Measurements from ENCODE around the gene DNM3. TPM values are rescaled to one million over a fixed set of nuclear protein-coding genes. Genes with fewer than 3 reads are reported as not detected.

The DNM3 gene
- total RNA-seq, 1 donor from 2014 or later, result 1.8 TPM

- no peak overlapping the region for H3K4me3 ChIP-seq (ENCODE audit: low read depth, low read length)
- TF ChIP-seq, protein P1, sequence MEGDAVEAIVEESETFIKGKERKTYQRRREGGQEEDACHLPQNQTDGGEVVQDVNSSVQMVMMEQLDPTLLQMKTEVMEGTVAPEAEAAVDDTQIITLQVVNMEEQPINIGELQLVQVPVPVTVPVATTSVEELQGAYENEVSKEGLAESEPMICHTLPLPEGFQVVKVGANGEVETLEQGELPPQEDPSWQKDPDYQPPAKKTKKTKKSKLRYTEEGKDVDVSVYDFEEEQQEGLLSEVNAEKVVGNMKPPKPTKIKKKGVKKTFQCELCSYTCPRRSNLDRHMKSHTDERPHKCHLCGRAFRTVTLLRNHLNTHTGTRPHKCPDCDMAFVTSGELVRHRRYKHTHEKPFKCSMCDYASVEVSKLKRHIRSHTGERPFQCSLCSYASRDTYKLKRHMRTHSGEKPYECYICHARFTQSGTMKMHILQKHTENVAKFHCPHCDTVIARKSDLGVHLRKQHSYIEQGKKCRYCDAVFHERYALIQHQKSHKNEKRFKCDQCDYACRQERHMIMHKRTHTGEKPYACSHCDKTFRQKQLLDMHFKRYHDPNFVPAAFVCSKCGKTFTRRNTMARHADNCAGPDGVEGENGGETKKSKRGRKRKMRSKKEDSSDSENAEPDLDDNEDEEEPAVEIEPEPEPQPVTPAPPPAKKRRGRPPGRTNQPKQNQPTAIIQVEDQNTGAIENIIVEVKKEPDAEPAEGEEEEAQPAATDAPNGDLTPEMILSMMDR (conservative IDR thresholded peaks at IDR 0.05; ENCODE audit: low read depth, low read length), result no peak
- no peak for DNase-seq (ENCODE audit: low read depth)
Observed at GRCh38 chr1:172169836-172170235, 328.5 kb downstream of the DNM3 start.

DNA sequence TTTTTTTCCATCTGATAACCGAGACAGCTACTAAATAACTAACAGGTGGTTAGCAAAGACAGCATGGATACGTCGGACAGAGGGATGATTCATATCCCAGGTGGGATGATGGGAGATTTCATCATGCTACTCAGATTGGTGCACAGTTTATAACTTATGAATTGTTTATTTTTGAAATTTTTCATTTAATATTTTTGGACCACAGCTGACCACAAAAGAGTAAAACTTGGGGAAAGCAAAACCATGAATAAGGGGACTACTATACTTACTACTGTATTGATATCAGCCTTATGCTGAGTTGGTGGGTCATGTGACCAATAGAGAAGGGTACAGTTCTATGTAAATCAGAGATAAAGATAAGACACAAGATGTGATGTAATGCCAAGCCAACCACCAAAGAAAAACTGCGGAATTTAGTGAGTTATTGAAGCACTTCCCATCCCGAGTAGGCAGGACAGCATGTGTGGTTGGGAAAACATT lies 331.1 kb downstream of the DNM3 start:
- no peak for DNase-seq (ENCODE audit: low read depth)
- TF ChIP-seq, protein P1 (conservative IDR thresholded peaks at IDR 0.05; ENCODE audit: low read depth, low read length), result no peak
- H3K4me3 ChIP-seq (ENCODE audit: low read depth, low read length), result no peak overlapping the region

- no peak for DNase-seq (ENCODE audit: low read depth)
- H3K4me3 ChIP-seq (ENCODE audit: low read depth, low read length), result no peak overlapping the region
- TF ChIP-seq, protein P1 (conservative IDR thresholded peaks at IDR 0.05; ENCODE audit: low read depth, low read length), result no peak
Observed at GRCh38 chr1:172176206-172176605, 334.9 kb downstream of the DNM3 start.

- H3K4me3 ChIP-seq (ENCODE audit: low read depth, low read length), result no peak overlapping the region
- TF ChIP-seq, protein P1 (conservative IDR thresholded peaks at IDR 0.05; ENCODE audit: low read depth, low read length), result no peak
- no peak for DNase-seq (ENCODE audit: low read depth)
Observed at GRCh38 chr1:172177849-172178248, 336.6 kb downstream of the DNM3 start.

DNA sequence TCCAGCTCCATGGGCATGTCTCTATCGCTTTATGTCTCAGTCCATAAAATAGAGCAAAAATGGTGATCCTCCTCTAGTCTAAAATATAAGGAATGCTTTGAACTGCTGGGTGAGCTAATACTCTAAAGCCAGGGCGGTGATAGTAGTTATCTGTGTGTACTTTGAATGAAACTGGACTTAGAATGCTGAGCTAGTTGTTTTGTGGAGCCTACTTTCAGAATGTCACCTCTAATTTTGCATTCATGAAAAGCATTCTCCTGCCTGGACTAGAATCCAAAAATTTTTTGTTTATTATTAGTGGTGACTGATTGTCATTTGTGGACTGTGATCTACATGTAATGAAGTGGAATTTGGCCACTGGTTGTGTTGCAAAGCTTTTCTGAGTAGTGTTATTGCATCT lies 337.6 kb downstream of the DNM3 start:
- DNase-seq (ENCODE audit: low read depth), result no peak
- TF ChIP-seq, protein P1 (conservative IDR thresholded peaks at IDR 0.05; ENCODE audit: low read depth, low read length), result no peak
- H3K4me3 ChIP-seq (ENCODE audit: low read depth, low read length), result no peak overlapping the region

- DNase-seq (ENCODE audit: low read depth), result no peak
- H3K4me3 ChIP-seq (ENCODE audit: low read depth, low read length), result no peak overlapping the region
- TF ChIP-seq, protein P1 (conservative IDR thresholded peaks at IDR 0.05; ENCODE audit: low read depth, low read length), result no peak
Observed at GRCh38 chr1:172179918-172180317, 338.6 kb downstream of the DNM3 start.

GRCh38 chr1:172180501-172181285 lies 339.4 kb downstream of the DNM3 start:
- TF ChIP-seq, protein P1 (conservative IDR thresholded peaks at IDR 0.05; ENCODE audit: low read depth, low read length), result no peak
- no peak for DNase-seq (ENCODE audit: low read depth)
- H3K4me3 ChIP-seq (ENCODE audit: low read depth, low read length), result no peak overlapping the region

Data from epithelial cell of proximal tubule (primary cell).